ENCODE results near the gene SLC16A3. TPM values are rescaled to one million over a fixed set of nuclear protein-coding genes. Genes with fewer than 3 reads are reported as not detected.

Gene SLC16A3
- polyA plus RNA-seq, 1 experiment = 338 TPM

DNA sequence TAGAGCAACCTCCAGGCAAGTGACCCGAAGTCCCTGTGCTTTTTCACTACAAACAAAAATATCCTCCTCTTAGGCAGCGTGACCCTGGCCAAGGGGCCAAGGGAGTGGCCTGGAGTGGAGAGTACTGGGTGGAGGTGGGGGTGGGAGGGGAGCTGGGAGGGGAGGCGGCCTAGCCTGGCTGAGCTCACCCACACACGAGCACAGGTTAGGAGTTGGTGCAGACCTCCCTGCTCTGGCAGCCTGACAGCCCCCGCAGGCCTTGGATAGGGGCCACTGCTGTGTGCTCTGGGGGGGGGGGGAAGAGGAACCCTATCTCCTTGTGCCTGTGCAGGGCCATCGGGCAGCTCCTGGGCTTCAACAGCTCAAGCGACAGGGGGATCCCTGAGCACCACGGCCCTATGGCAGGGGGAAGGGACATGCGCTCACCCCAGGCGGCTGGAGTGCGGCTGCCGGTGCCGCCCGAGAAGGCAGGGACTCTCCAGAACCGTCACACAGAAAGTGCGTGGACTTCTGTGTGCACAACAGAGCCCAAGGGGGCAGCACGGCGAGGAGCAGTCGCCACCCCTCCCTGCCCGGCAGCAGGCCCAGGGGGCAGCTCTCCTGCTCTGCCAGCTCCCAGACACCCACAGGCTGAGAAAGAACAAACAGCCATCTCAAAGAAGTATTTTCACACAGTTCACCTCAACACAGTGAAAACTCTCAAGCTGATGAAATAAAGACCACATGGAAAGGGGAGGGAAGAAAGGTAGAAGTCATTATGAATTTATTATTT, 13.3 kb downstream of the SLC16A3 start:
- peaks cover 61% of the 10 kb centered on the region for H3K36me3 ChIP-seq (ENCODE audit: control insufficient read depth, insufficient read depth, low read length)
- ChIA-PET CTCF (interaction anchor here (0.6 to 7.5 kb wide), 5 partner anchors 12 to 212 kb away, joined by 5 to 52 read pairs (median 11); partner anchors contain the start of gene CCDC57), POLR2A (interaction anchor here (0.6 kb wide), 1 partner anchor 12 kb away, joined by 3 read pairs; no protein-coding TSS in a partner anchor)
- TF ChIP-seq, protein P1, sequence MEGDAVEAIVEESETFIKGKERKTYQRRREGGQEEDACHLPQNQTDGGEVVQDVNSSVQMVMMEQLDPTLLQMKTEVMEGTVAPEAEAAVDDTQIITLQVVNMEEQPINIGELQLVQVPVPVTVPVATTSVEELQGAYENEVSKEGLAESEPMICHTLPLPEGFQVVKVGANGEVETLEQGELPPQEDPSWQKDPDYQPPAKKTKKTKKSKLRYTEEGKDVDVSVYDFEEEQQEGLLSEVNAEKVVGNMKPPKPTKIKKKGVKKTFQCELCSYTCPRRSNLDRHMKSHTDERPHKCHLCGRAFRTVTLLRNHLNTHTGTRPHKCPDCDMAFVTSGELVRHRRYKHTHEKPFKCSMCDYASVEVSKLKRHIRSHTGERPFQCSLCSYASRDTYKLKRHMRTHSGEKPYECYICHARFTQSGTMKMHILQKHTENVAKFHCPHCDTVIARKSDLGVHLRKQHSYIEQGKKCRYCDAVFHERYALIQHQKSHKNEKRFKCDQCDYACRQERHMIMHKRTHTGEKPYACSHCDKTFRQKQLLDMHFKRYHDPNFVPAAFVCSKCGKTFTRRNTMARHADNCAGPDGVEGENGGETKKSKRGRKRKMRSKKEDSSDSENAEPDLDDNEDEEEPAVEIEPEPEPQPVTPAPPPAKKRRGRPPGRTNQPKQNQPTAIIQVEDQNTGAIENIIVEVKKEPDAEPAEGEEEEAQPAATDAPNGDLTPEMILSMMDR (IDR thresholded peaks at IDR 0.05; ENCODE audit: insufficient read depth, low read depth, low read length) = no peak
- no peak overlapping the region for H3K4me3 ChIP-seq (ENCODE audit: low read depth, low read length)
- no peaks in the 10 kb centered on the region for H3K27me3 ChIP-seq (ENCODE audit: control insufficient read depth, insufficient read depth, low read length)
- no peak for DNase-seq (ENCODE audit: low read depth)

DNA sequence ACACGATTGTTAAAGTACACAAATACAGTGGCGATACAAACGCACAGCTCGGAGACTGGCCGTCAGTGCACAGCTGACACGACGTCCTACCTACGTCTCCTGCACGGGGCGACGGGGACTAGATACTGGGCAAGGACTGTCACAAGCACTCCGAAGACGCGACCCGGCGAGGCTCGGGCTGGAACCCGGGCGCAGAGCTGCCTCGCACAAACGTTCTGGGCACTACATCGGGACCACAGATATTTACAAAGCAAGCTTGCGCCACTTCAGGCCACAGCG, 13.8 kb downstream of the SLC16A3 start:
- no peak for DNase-seq (ENCODE audit: low read depth)
- Histone ChIP-seq H3K4me3 (ENCODE audit: low read depth, low read length) (no peak overlapping the region), H3K36me3 (ENCODE audit: control insufficient read depth, insufficient read depth, low read length) (peaks cover 56% of the 10 kb centered on the region), H3K27me3 (ENCODE audit: control insufficient read depth, insufficient read depth, low read length) (no peaks in the 10 kb centered on the region)
- TF ChIP-seq, protein P1 (IDR thresholded peaks at IDR 0.05; ENCODE audit: insufficient read depth, low read depth, low read length) = no peak
- ChIA-PET POLR2A (interaction anchor here (0.5 to 0.6 kb wide), 2 partner anchors 12 to 519 kb away, joined by 3 to 6 read pairs; no protein-coding TSS in a partner anchor), CTCF (interaction anchor here (0.6 to 7.5 kb wide), 6 partner anchors 8 to 212 kb away, joined by 3 to 52 read pairs (median 8); partner anchors contain the start of gene CCDC57)

DNA sequence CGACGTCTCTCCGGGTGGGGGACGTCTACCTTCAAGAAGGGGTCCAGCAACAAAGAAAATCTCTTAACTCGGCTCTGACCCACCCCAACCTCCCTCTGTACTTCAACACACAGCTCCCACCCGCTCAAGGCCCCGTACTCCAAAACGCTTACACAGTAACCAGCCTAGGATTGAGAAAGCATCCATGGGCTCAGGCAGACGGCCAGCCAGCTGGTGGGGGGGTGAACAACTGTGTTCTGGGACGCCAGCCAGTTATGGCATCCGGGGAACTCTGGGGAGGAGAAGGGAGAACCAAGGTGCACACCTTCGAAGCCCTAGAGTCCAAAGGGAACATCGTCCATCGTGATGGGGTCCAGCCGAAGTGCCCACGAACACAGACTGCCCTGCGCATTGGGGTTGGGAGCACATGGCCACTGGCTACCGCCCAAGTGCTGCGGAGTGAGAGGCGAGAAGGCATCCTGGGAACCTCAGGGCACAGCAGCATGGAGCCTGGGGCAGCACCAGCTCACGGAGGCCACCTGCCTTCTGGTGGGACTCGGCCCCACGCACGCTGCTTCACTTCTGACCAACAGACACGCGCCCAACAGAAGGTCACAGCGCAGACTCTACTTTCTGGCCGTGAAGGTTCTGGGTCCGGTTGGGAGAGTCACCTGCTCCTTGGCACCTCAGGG, 14.3 kb downstream of the SLC16A3 start:
- ChIA-PET CTCF (interaction anchor here (0.6 to 7.5 kb wide), 5 partner anchors 8 to 213 kb away, joined by 3 to 52 read pairs (median 11); partner anchors contain the start of gene CCDC57), POLR2A (interaction anchor here (0.5 kb wide), 1 partner anchor 519 kb away, joined by 6 read pairs; no protein-coding TSS in a partner anchor)

DNA sequence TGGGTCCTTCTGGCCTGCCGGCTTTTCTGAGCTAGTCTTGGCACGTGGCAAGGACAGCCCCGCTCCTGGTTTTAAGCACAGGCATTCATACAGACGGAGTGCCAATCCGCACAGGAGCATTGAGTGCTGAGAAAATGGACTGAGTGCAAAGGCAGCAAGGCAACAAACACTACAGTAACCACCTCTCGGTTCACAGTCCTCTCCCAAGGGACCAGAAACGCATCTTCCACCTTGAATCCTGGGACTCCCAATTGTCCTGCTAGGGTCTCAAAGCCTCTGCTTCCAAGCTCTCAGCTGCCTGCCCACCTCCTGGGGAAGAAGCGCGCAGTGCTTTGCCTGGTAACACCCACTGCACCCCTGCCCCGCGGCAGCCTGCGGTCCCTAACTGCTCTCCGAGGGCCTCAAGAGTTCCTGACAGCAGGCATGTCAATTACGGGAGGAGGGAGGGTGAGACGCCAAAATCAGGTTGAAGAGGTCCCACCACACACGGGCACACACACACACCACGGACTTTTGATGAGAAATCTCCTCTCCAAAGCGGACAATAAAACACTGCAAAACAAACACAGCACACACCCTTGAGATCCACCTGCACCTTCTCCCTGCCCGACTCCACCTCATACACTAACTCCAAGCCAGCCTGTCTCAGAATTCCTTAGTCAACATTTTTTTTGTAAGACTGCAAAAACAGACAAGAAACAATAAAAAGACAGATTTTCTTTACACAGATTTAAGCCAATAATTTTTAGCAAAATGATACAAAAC, 15.0 kb downstream of the SLC16A3 start:
- ChIA-PET CTCF (interaction anchor here (0.7 to 7.5 kb wide), 5 partner anchors 11 to 214 kb away, joined by 3 to 52 read pairs (median 11); partner anchors contain the start of gene CCDC57), POLR2A (no interaction called here)
- no peak overlapping the region for H3K4me3 ChIP-seq (ENCODE audit: low read depth, low read length)
- H3K36me3 ChIP-seq (ENCODE audit: control insufficient read depth, insufficient read depth, low read length) = peaks cover 54% of the 10 kb centered on the region
- H3K27me3 ChIP-seq (ENCODE audit: control insufficient read depth, insufficient read depth, low read length) = no peaks in the 10 kb centered on the region
- TF ChIP-seq, protein P1 (IDR thresholded peaks at IDR 0.05; ENCODE audit: insufficient read depth, low read depth, low read length) = no peak
- DNase-seq (ENCODE audit: low read depth) = no peak

More for the DNA sequence above, 14.3 kb downstream of the SLC16A3 start:
- peaks cover 53% of the 10 kb centered on the region for H3K36me3 ChIP-seq (ENCODE audit: control insufficient read depth, insufficient read depth, low read length)
- DNase-seq (ENCODE audit: low read depth) = no peak
- no peaks in the 10 kb centered on the region for H3K27me3 ChIP-seq (ENCODE audit: control insufficient read depth, insufficient read depth, low read length)
- no peak overlapping the region for H3K4me3 ChIP-seq (ENCODE audit: low read depth, low read length)
- TF ChIP-seq, protein P1 (IDR thresholded peaks at IDR 0.05; ENCODE audit: insufficient read depth, low read depth, low read length) = no peak
